HG03439 (cell line): ENCODE data around the gene LRP1.
A peak's percentile ranks its signal among the peaks of the same experiment; 100 is the strongest.

ENCODE experiments used
- ATAC-seq: cut with Tn5 transposase; IDR thresholded peaks from one replicate; pipeline ENCODE4 v1.9.1; 2021; ENCODE audit warnings: mild to moderate bottlenecking, moderate library complexity; ENCODE audit not compliant: unreplicated experiment

LRP1 gene

DNA sequence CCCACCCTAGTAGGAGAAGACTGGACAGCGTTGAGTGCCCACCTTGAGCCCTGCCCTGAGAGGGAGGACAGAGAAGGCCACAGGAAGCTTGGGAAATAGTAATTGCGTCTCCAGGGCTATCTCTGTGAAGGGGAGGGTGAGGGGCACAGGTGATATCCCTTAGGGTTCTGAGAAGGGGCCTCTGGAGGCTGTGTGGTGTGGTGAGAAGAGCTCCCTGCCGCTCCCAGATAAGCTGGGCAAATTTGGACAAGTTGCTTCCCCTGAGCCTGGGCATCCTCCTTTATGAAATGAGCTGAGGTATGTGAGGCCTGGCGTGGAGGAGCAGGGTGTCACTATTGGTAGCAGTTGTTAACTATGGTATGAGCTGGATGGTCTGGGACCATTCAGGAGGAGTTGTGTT, 42.6 kb downstream of the LRP1 start:
- no peak for ATAC-seq

DNA sequence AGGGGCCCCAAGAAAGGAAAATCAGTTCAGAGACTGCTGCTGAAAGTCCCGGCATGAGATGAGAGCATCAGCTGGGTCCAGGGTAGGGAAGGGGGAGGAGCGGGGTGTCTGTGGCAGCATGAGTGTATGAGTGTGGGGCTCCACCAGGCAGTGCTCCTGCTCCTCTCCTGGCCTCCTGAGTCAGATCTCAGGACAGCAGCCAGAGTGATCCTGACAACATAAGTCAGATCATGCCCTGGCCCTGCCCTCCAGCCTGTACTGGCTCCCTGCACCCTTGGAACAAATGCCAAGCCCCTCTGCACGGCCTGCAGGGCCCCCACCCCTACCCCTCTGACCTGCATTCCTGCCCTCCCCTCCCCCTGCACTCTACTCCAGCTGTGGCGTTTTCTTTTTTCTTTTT, 43.4 kb downstream of the LRP1 start:
- ATAC-seq = no peak

DNA sequence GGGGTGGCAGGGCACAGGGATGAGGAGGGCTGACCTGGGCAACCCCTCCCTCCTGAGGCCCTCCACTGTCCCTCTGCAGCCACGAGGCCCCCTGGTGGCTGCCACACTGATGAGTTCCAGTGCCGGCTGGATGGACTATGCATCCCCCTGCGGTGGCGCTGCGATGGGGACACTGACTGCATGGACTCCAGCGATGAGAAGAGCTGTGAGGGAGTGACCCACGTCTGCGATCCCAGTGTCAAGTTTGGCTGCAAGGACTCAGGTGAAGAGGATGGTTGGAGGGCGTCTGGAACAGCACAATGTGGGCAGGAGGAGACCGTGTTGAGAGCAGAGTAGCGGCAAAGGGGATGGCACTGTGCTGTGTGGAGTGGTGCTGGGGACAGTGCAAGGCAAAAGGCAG, 44.8 kb downstream of the LRP1 start:
- ATAC-seq = no peak

DNA sequence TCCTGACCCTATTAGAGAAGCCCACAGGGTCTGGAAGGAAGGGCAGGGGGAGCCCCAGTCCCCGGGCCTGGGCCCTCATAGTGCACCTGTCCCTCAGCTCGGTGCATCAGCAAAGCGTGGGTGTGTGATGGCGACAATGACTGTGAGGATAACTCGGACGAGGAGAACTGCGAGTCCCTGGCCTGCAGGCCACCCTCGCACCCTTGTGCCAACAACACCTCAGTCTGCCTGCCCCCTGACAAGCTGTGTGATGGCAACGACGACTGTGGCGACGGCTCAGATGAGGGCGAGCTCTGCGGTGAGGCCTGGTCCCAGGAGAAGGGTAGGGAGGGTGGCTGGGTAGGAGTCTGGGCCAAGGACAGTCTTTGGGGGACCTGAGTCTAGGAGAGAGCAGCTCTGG, 45.4 kb downstream of the LRP1 start:
- no peak for ATAC-seq

DNA sequence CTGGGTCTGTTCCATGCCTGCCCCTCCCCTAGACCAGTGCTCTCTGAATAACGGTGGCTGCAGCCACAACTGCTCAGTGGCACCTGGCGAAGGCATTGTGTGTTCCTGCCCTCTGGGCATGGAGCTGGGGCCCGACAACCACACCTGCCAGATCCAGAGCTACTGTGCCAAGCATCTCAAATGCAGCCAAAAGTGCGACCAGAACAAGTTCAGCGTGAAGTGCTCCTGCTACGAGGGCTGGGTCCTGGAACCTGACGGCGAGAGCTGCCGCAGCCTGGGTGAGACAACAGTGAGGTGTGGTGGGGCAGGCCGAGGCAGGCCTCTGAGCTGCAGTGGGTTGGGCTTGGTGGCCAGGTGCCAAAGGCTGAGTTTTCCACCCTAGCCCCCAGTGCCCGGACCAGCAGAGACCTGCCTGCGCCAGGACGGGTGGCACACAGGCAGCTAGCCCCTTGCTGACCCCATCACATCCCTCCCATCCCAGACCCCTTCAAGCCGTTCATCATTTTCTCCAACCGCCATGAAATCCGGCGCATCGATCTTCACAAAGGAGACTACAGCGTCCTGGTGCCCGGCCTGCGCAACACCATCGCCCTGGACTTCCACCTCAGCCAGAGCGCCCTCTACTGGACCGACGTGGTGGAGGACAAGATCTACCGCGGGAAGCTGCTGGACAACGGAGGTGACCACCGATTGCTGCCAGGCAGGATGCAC, 47.3 kb downstream of the LRP1 start:
- ATAC-seq = no peak

DNA sequence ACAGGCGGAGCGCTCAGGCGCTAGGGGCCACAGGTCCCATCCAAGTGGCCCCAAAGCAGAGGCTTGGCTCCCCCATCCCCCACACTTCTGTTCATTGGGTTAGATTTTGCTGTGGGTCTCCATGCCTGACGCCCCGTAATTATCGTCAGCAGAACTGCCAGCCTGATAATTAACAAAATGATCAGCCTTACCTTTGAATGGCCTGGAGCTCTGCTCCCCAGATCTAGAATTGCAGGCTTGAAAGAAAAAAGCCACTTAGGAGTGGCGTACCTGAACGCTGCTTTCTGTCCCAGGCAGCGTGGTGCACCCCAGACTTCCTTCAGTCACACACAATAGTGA, 47.8 kb downstream of the LRP1 start:
- ATAC-seq = no peak

DNA sequence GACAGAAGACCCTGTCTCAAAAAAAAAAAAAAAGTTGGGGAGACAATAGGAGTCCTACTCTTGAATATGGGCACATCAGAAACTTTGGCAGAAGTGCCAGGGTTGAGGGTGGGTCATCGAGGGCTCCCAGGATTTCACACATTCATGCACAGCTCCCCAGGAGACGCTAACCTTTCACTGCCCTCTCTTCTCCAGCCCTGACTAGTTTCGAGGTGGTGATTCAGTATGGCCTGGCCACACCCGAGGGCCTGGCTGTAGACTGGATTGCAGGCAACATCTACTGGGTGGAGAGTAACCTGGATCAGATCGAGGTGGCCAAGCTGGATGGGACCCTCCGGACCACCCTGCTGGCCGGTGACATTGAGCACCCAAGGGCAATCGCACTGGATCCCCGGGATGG, 48.6 kb downstream of the LRP1 start:
- ATAC-seq = no peak

DNA sequence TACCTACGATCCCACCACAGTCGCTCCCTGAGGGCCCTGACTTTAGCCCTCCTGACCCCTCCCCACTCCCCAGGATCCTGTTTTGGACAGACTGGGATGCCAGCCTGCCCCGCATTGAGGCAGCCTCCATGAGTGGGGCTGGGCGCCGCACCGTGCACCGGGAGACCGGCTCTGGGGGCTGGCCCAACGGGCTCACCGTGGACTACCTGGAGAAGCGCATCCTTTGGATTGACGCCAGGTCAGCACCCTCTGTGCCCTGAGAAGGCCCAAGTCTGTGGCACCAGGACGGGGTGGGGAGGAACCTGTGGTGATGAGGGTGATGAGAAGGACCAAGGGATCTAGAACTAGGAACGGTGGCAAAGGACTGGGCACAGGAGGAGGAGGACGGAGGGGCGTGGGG, 49.1 kb downstream of the LRP1 start:
- ATAC-seq = no peak

DNA sequence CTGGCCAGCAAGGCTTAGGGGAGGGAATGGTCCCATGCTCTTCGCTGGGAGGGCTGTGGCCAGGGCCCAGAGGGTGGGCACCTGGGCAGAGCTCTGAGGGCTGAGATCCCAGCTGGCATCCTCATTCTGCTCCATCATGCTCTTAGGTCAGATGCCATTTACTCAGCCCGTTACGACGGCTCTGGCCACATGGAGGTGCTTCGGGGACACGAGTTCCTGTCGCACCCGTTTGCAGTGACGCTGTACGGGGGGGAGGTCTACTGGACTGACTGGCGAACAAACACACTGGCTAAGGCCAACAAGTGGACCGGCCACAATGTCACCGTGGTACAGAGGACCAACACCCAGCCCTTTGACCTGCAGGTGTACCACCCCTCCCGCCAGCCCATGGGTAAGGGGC, 49.9 kb downstream of the LRP1 start:
- ATAC-seq = no peak

DNA sequence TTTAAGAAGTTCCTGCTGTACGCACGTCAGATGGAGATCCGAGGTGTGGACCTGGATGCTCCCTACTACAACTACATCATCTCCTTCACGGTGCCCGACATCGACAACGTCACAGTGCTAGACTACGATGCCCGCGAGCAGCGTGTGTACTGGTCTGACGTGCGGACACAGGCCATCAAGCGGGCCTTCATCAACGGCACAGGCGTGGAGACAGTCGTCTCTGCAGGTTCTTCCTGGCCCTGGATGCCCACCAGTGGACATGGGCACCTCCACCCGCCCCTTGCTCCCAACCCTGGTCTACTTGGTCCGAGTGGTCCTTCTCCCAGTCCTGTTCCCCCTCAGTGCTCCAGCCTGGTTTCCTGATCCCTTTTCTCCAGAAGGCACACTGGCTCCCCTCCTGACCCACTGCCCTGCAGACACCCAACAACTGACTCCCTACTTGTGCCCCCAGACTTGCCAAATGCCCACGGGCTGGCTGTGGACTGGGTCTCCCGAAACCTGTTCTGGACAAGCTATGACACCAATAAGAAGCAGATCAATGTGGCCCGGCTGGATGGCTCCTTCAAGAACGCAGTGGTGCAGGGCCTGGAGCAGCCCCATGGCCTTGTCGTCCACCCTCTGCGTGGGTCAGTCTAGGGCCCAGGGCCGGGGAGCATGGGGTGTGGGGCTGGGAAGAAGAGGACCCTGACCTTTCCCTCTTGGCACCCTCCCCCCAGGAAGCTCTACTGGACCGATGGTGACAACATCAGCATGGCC, 51.2 kb downstream of the LRP1 start:
- no peak for ATAC-seq

DNA sequence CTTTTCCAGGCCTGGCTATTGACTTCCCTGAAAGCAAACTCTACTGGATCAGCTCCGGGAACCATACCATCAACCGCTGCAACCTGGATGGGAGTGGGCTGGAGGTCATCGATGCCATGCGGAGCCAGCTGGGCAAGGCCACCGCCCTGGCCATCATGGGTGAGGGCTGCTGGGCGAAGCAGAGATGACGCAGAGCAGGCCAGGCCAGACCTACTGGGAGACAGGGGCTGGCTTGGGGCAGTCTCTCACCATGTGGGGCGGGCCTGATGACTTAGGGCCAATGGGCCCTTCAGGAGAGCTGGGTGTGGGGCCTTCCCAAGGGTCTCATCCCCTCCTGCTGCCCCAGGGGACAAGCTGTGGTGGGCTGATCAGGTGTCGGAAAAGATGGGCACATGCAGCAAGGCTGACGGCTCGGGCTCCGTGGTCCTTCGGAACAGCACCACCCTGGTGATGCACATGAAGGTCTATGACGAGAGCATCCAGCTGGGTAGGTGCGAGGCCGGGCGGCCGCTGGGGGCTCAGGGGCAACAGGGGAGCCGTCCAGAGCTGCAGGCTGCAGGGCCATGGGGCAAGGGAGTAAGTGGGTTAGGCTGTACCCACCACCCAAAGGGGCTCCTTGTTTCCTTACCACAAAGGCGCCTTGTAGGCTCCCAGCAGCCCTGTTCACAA, 52.2 kb downstream of the LRP1 start:
- no peak for ATAC-seq

DNA sequence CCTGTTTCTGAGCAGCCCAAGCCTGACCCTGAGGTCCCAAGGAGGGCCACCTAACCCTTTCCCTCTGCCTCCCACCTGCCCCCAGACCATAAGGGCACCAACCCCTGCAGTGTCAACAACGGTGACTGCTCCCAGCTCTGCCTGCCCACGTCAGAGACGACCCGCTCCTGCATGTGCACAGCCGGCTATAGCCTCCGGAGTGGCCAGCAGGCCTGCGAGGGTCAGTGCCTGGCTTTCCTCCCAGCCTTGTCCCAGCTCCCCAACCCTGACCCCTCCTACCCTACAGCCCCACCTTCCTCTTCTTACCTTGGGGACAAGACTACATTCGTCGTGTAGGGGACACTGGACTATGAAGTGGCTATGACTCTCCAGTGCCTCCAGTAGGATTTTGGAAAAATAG, 52.8 kb downstream of the LRP1 start:
- no peak for ATAC-seq

DNA sequence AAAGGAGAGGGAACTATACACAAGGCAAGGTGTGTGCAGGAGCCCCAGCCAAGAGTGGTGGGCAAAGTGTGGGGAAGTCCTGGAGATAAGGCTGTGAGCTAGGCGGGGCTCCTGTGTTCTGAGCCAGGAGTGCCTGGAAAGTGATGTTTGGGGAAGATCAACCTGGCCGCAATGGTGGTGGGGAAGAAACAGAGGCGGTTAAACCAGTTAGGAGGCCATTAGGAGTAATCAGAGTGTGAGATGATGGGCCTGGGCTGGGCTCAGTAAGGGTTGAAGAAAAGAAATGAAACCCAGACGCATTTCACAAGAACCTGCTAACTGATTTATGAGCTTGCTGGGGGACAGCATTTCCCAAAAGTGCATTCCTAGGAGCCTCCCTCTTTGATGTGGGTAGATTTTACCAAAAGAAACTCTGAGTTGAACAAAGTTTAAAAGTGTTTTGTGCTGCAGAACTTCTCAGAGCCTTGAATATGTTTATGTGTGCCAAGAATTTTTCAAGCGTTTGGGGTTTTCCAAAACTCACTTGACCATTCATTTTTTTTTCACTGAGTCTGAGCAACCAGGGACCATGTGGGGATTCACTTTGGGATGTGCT, 53.4 kb downstream of the LRP1 start:
- ATAC-seq = no peak

DNA sequence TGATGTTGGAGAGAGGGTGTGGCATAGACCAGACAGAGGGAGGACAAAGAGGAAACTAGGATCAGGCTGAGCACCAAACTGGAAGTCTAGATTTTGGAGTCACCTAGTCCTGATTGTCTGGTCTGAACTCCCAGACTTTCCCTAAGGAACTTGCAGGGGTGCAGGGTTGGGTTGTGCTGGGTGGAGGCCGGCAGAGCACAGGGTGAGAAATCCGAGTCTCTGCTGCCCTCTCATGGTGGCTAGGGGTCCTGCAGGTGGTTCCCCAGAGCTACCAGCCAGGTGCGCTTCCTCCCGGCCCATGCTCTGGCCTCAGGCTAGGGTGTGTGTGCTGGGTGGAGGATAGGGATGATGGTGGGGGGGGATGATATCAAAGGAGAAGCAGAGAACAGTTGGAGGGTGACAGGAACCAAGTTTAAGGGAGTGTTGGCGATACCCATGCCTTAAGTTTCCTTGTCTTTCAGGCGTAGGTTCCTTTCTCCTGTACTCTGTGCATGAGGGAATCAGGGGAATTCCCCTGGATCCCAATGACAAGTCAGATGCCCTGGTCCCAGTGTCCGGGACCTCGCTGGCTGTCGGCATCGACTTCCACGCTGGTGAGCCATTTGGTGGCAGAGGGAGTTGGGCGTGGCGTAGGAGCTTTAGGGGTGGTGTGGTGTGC, 54.8 kb downstream of the LRP1 start:
- peak; percentile 68 for ATAC-seq

DNA sequence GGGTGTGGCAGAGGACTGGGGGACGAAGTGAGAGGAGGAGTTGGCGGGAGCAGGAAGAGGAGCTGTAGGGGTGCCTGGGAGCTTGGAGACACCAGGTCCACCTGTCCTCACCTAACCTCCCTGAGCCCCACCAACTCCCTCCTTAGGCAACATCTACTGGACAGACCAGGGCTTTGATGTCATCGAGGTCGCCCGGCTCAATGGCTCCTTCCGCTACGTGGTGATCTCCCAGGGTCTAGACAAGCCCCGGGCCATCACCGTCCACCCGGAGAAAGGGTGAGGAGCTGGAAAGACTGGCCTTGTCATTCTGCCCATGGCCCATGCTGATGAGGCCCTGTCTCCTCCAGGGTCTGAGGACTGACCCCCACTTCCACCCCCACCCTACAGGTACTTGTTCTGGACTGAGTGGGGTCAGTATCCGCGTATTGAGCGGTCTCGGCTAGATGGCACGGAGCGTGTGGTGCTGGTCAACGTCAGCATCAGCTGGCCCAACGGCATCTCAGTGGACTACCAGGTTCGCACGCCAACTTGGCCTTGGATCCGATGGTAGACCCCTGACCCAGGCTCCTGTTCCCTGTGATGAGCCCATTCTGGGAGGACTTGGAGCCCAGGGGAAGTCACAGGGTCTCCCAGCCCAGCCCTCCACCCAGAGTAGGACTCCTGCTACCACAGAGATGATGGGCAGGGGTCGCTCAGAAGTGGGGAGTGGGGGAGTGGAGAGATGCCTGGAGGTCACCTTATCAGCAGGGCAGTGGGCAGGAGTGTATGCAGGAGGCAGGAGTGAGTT, 55.8 kb downstream of the LRP1 start:
- no peak for ATAC-seq

DNA sequence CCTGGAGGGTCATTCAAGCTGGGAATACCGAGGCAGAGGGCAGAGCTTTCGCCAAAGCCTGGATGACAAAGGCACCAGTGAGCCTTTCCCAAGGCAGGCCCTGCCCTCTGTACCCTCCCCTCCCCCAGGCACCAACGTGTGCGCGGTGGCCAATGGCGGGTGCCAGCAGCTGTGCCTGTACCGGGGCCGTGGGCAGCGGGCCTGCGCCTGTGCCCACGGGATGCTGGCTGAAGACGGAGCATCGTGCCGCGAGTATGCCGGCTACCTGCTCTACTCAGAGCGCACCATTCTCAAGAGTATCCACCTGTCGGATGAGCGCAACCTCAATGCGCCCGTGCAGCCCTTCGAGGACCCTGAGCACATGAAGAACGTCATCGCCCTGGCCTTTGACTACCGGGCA, 57.1 kb downstream of the LRP1 start:
- ATAC-seq = no peak

DNA sequence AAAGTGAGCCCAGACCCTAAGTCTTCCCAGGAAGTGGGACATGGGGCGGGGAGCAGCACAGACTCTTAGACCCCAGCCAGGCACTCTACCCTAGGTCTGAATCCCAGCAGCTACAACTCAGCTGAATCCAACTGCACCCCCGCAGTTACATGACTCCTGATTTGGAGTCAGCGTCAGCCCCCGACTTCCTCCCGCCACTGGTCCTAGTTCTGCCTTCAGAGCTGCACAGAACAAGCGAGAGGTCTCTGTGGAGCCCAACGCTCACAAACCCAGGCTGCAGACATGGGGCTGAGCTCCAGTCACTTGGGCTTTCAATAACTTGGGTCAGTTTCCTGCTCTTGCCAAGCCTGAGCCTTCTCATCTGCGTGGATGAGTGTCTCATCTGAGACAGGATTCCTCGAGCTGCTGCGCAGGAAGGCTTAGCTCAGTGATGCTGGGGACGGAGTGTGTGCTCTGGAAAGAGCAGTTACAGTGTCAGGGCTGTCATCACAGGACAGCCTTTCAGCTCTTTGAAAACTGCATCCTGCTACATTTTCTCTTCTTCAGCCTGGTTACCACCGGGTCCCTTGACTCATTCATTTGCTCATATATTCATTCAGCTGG, 57.7 kb downstream of the LRP1 start:
- no peak for ATAC-seq

DNA sequence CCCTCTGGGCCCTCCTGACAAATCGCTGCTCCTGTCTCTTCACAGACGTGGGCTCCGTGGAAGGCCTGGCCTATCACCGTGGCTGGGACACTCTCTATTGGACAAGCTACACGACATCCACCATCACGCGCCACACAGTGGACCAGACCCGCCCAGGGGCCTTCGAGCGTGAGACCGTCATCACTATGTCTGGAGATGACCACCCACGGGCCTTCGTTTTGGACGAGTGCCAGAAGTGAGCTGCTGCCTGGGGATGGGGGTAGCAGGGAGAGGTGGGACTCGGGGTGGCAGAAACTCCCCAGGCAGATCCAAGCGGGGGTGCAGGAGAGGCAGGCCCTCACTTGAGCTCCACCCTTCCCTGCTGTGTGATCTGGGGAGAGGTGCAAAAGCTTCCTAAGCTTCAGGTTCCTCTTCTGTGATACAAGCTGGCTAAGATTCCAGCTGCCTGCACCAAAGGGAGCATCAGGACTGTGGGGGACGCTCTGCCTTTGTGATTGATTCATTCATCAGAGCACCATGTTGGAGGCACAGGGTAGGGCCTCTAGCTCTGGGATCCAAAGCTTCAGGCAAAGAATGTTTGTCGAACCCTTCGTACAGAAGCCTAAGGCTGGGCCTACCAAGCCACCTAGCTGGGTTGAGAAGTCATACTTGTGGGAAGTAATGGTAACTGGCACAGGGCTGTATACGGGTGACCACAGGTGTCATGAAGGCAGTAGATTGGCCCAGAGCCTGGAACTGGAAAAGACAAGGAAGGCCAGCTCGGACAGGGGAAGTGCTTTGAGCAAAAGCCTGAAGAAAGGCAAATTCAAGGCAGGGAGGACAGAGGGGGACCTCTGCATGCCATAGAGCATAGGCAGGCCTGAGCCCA, 59.2 kb downstream of the LRP1 start:
- ATAC-seq = no peak

DNA sequence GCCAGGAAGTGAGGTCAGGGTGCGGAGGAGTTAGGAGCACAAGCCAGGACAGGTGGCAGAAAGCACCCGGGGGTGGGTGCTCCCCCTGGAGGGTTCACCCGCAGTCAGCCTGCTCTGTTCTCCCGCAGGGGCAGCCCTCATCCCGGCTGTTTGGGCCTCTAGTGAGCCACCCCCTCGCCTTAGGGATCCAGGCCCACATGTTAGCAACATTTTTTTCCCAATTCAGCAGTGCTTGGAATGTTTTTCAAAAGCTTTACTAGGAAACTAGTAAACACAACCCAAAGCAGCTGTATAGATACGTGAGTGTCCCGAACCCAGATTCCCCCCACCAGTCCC, 59.8 kb downstream of the LRP1 start:
- ATAC-seq = no peak
